Stimulated activated CD8-positive, alpha-beta memory T cell treated with anti-CD3 and anti-CD28 coated beads, Interleukin-2, amount 100 ng/mL, for 1 hour (primary cell): ENCODE data around the gene SH3PXD2A.
"Not testable (repeated sequence)": the region's sequence is repeated elsewhere in the genome, so short reads cannot be mapped to it uniquely, and the experiment has no call there.

Source experiments
- DNase-seq, 2 donors: peaks; one replicate each; pipeline ENCODE4 v3.0.0-alpha.2; 2020; ENCODE audit warnings: low read depth in 2 of 2

SH3PXD2A gene

DNA sequence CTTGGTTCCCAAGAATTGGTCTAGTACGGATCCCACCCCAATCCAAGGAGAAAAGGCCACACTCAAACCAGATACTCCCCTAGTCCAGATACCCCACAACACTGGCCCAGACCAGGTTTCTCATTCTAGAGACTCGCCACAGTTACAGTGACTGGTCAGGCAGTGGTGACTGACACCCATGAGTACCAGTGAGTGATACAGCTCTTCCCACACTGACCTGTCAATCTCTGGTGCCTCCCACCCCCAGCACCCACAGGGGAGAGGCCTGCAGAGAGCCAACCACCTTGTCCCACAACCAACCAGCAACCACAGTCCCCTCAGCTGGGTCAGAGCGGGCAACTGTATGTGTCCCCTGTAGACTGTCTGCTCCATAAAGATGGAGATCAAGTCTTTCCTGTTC, 209.1 kb downstream of the SH3PXD2A start:
- DNase-seq: no peak

DNA sequence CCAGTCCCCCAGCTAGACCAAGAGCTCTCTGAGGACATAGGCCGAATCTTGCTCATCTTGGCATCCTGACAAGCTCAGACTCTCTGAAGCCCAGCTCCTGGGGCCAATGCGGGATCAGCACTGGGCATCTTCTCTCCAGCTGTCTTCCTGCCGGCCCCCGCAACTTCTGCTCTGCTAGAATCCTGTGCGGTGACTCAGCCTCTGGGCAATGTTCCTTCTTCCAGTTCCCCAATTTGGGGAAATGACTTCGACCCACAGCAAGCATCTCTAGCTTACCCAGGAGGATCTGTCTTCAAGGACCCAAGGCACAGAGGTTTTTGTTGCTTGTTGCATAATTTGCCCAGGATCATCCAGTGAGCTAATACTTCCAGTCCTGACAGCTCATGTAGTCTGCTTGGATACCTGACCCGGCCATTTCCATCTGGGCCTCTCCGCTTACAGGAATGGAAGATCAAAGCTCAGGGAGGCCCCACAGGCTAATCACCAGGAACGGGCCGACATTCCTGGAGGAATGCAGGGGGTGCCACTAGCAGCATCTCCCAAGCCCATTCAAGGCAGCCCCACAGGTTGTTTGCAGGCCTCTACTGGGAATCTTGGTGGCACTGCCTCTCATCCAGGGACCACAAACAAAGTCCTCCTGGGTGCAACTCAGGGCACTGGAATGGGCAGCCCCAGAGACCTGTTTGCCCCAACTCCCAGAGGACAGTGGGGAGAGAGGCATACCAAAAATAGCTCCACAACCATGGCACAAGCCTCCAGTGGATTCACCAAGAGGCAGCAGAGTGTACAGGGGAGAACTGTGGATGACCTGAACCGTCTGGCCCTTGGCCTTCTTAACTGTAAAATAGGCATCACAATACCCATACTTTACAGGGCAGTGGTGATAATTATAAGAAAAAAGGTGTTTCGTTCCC, 210.0 kb downstream of the SH3PXD2A start:
- no peak for DNase-seq

- no peak for DNase-seq
Measured at GRCh38 chr10:103643381-103643780, 212.0 kb downstream of the SH3PXD2A start.

GRCh38 chr10:103641326-103641725, 214.1 kb downstream of the SH3PXD2A start:
- DNase-seq: no peak

DNA sequence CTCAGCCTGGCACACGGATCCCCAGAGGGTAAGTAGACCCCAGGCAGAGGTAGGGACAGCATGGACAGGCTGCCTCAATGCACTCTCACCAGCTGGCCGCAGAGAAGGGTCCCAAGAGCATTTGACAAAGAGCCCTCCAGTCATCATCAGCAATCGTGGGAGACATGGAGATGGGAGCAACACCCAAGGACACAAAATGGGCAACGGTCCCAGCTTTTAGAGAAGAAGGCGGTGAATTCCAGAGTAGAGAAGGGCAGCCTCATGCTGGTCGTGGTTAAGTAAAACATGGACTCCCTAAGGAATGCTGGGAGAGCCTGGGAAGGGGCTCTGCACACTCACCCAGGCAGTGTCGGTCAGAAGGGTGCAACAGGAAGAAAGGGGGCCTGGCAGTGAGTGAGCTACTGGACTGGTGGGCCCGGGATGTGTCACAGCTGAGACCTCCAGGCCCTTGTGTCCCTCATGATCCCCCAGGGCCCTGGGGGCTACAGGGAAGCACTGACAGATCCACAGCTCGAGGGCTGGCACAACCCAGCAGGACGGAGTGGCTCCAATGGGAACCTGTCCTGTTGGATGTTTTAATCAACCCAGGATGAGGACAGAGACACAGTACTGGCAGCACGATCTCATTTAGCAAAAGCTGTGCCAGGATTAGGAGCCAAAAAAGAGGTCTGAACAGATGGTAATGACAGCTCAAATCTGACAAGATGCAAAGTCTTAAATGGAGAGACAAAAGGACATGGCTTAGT, 214.8 kb downstream of the SH3PXD2A start:
- DNase-seq: no peak

DNA sequence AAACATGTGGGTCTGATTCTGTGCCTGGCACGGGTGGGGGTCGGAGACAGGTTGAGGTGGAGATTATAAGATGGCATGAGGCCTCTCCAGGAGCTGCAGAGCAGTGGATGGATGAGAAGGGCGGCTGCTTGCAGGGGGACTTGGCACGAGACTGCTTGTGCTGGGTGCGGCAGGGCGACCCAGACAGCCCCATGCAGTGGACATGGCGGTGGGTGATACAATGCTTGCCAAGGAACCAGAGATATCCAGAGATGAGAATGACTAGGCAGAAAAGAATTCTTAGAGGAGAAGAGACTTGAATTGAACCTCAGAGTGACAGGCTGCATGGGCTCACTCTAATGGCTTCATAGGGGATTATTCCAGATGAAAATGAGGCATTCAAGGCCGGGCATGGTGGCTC, 216.4 kb downstream of the SH3PXD2A start:
- no peak for DNase-seq

DNA sequence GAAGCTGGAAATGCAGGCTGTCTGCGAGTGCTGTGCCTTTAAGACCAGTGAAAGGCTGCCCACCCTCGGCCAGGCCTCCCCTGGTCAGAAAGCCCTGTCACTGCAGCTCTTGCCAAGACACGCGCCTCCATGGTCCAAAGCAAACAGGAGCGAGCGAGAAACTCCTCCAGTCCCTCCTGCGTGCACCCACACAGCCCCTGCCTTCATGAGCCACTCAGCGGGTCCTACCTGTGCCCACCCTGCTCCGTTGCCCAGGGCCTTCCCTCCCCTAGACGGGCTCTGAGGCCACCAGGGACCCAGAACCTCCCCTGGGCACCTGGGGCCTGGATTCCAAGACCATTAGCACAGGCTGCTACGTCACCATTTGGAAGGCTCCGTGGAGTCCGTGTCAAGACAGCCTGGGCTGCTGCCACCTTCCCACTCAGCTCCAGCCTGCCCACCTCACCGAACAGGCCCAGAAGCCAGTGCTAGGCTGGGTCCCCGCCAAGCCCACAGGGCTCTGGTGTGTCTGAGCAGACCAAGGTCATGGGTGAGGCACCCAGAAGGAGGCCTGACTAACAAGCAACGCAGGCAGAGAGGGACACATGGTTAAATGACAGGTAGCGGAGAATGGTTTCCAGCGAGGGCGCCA, 217.3 kb downstream of the SH3PXD2A start:
- DNase-seq: no peak

- no peak for DNase-seq
Measured at GRCh38 chr10:103637011-103637410, 218.4 kb downstream of the SH3PXD2A start.

- no peak for DNase-seq
Measured at GRCh38 chr10:103636492-103636891, 218.9 kb downstream of the SH3PXD2A start.

DNA sequence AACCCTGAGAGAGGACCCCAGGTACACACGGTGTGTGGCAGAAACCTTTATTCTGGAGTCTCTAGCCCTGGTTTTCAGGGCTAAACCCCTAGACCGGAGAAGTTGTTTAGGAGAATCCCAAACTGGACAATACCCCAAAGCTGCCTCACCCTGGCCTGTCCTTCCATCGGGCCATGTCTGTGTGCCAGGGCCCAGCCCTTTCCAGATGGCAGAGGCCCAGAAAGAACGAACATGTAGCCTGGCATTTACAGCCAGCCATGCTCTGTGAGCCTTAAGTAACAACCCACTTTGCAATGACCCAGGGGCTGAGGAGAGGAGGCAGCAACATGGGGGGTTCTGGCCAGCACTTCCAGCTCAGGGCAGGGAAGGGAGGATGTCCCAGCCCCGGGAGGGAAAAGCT, 219.8 kb downstream of the SH3PXD2A start:
- no peak for DNase-seq

DNA sequence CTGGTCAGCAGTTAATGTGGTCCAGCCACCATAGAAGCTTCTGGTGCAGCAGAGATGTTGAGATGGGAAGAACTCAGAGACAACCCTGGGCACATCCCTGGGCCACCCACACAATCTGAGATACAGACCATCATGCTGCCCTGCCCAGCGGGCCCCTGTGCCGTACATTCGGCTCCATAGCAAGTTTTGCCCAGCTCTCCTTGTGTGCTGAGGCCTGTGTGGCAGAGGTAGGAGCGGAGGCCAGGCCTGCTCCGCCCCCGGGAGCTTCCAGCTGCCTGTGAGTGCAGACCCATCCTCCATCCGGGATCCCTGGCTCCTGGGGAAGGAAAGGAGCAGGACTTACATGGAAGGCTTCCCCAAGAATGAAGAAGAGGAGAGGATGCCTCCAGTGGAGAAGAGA, 221.5 kb downstream of the SH3PXD2A start:
- no peak for DNase-seq

DNA sequence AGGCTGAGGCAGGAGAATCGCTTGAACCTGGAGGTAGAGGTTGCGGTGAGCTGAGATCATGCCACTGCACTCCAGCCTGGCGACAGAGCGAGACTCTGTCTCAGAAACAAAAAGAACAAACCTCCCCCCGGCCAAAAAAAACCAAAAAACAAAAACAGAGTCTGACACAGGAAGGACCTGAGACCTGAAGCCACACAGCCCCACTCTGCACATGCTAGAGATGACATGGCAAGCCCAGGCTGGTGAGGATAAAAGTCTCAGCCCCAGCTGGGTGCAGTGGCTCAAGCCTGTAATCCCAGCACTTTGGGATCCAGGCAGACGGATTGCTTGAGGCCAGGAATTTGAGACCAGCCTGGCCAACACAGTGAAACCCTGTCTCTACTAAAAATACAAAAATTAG, 222.5 kb downstream of the SH3PXD2A start:
- not testable (repeated sequence) for DNase-seq

DNA sequence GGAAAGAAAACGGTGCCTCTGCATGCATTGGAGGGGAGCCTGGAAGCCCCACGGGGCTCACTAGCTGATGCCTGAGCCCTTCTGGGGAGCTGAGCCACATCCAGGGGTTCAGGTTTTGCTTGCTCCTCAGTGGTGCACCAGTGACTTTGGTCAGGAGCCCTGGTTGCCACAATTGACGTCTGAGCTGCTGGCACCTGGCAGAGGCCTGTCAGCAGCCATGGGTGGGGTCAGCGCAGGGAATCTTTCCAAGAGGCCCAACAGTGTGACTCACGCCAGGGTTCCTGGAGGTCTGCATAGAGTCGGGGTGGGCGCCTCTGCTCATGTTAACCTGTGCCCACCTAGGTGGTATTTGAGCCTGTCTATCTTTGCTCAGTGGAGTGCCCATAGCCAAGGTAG, 223.1 kb downstream of the SH3PXD2A start:
- DNase-seq: no peak

DNA sequence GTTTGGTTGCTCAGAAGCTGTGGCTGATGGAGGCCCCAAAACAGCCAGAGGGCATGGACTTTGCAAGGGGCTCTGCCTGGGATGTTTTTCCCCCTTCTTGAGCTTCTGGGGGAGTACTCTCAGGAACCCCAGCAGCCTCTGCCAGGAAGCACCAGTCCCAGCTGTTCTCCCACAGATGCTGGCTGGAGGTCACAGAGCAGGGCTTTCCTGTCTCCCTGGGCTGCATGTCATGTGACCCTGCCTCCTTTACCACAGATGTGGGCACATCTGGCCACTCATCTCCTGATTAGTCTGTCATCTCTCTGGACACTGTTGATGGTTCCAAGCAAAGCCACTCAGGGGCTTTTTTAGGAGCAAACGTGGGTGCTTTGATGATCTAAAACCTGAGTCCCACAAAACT, 225.2 kb downstream of the SH3PXD2A start:
- no peak for DNase-seq

DNA sequence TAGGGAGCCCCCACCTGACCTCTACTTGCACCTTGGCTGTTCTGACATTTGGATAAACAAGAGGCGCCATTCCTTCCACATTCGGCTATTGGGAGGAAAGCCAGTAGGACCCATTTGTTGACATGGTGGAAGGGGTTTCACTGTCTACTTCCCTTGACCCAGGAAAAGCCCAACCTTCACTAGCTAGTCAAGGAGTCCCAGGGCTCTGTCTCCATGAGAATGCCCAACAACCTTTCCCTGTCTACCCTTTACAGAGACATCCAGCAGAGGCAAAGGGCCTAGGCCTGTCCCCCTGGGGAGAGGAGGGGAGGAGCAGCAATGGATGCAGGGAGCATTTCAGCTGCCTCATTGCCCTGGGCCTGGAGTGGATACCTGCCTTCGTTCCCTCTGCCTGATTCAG, 225.8 kb downstream of the SH3PXD2A start:
- DNase-seq: no peak

DNA sequence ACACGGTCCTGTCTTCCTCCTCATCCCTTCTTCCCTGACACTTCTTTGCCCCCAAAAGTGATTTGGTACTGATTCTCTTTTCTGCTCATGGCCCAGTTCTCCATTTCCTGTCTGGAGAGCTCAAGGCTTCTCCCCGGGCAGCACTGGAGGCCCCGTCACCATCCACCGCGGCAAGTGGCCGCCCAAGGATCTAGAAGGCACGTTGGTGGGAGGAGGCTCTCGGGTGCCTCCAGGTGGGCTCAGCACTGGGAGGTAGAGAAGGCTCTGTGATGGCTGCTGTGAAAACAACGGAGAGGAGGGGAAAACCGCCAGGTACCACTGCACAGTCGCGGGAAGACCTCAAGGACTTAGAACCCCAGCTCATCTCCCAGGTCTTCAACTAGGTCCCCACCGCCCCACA, 227.5 kb downstream of the SH3PXD2A start:
- no peak for DNase-seq

- DNase-seq: no peak
Measured at GRCh38 chr10:103627111-103627892, 228.1 kb downstream of the SH3PXD2A start.

DNA sequence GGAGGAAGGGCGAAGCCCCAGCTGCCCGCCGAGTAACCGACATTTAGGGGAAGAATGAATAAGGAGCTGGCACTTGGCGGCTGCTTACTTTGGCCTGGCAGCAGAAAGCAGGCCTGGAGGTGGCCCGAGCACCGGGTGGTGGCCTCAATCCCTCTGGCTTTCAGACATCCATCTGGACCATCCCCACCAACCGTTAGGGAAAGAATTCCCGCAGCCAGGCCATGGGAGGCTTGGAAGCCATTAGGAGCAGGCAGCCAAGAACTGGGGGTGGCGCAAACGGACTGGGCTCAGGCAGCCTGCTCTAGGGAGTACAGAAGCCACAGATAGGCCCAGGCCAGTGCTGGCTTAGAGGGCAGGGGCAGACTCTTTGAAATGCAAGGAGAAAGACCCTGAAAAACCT, 229.2 kb downstream of the SH3PXD2A start:
- DNase-seq: no peak

DNA sequence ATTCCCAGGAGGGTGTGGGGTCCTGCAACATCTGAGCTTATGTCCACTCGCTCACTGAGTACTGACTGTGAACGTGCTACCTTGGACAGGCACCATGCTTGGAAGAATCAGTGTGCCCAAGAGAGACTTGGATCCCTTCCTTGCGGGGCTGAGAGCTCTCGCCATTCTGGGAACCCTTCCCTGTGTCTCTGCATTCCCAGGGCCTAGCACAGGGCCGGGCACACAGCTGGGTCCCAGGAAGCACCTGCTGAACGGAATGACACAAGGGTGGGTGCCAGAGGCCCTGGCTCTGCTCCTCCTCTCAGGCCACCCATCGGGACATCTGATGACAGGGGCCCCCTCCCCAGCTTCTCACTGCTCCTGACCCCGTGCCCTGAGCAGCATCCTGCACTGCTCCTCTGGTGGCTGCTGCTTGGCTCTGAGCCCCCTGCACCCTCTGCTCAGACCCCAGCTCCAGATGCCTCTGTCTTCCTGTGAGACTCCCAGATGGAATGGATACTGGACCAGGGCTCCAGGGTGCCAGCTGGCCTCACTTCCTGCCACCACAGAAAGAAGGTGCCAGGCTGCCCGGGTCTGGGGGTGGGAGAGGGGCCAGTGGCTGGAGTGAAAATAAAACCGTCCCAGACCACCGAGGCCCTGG, 232.3 kb downstream of the SH3PXD2A start:
- DNase-seq: no peak

DNA sequence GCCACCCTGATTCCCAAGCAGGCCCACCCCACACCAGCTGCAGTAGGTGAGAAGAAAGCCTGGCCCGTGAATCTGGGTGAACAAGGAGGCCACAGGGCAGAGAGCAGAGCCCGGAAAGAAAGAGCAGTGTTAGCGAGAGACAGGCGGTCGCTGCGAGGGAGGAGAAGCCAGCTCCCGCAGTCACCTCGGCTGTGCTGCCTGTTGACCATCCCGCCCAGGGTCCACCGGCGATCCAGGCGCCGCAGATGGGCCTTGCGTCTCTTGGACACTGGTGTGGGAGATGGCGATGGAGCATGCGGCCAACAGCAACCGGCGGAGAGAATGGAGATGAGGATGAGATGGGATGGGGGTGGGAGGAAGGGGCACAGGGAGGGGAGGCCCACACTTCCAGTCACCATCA, 233.1 kb downstream of the SH3PXD2A start:
- DNase-seq: no peak

DNA sequence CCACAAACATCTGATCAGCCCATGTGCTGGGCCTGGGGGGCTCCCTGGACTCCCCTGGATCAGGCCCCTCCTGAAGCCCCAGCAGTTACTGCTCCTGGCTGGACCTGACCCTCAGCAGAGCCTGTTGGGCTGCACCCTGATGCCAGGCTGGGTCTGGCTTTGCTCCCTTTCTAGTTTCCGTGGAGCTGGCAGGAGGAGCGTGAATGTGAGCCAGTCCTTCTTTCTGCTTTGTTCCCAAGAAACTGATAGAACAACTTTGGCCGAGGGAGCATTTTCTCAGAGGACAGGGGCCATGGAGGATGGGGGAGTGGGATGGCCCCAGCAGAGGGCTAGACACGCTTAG, 233.6 kb downstream of the SH3PXD2A start:
- no peak for DNase-seq
